HG02852 (cell line): ENCODE results near the gene SPATA7.

Source experiments
- ATAC-seq: cut with Tn5 transposase; IDR thresholded peaks from one replicate; pipeline ENCODE4 v1.9.1; 2021; ENCODE audit warnings: mild to moderate bottlenecking, moderate library complexity; ENCODE audit not compliant: unreplicated experiment

Gene SPATA7

DNA sequence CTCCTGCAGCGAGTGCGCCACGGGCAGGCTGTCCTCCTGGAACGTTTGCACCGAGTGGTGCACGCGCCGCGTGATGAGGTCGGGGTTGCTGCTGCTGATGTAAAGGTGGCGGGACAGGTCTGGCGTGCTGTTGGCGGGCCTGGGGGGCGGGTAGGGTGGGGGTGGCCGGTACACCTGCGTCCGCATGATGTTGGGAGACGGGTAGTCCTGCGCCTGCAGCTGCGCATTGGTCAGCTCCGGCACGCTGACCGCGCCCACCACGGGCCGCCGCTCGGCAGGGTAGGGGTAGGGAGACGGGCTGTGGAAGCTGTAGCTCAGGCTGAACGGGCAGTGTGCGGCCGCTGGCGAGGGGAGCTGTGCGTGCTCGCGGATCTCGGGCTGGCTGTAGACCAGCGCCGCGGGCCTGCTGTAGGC is 94.1 kb downstream of the SPATA7 start:
- no peak for ATAC-seq

DNA sequence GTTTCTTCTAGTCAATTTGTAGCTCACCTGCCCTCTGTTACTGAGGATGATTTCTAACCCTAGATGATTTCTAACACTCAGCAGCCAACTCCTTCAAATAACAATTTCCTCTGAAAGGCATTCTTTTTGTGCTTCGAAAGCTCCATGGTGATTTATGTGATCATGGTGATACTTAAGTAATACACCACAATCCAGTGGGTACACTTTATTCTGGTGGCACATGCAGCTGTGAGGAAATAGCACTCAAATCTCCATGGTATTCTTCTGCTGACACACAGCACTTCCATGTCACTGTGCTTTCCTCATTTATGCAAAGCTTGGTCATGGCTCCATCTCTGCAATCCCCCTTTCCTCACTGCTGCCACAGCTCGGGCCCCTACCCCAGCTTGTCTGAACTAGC is 95.6 kb downstream of the SPATA7 start:
- ATAC-seq: no peak

DNA sequence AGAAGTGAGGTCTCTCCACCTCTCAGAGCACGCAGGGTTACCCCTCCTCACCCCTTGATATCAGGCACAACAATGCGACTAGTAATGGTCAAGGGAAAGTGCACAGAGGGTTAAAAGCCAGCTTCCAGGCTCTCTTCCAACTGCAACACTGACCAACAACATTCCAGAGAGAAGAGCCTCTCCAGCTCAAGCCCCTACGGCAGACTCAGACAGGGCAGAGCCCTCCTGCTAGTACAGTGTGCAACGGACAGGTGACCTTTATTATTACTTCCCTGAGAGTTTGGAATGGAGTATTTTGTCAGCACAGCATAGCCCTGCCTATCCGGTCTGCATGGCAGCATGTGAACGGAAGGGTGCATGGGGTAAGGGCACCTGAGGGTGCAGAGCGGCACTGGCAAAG is 96.3 kb downstream of the SPATA7 start:
- ATAC-seq: no peak

DNA sequence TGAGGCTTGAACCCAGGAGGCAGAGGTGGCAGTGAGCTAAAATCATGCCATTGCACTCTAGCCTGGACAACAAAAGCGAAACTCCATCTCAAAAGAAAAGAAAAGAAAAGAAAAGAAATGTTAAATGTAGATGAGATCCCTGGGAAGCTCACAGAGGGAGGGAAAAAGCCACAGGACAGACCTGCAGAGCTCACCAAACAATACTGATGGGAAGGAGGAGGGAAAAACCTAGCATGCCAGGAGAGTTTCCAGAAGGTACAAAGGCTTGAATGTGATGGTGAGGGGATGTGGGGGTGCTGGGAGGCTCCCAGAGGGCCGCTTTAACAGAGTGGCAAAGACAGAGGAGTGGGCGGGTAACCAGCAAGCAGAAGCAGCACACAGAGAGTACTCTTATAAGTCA is 97.1 kb downstream of the SPATA7 start:
- no peak for ATAC-seq
